ENCODE results near the gene DTHD1.

GRCh38 chr4:36386691-36387090 is 105.3 kb downstream of the DTHD1 start:
- TF ChIP-seq CTCF (conservative IDR thresholded peaks at IDR 0.05; ENCODE audit: low read depth, low read length): no peak
- TF ChIP-seq EZH2 (IDR thresholded peaks at IDR 0.05; ENCODE audit: low read length, unreplicated experiment): no peak
- TF ChIP-seq EZH2phosphoT487 (IDR thresholded peaks at IDR 0.05; ENCODE audit: borderline replicate concordance, low read length): no peak

All from PC-3 (cell line).